Activated CD4-positive, alpha-beta T cell treated with anti-CD3 and anti-CD28 coated beads, Interleukin-2, Interleukin-6, amounts not matched to agents 100 ng/mL and 50 ng/mL, durations not matched to agents 16 hours and 8 hours (primary cell): ENCODE results near the gene ERV3-1.
A peak's percentile ranks its signal among the peaks of the same experiment; 100 is the strongest.
"Not testable (repeated sequence)": the region's sequence is repeated elsewhere in the genome, so short reads cannot be mapped to it uniquely, and the experiment has no call there.

Experiments
- DNase-seq: peaks from one replicate; pipeline ENCODE4 v3.0.0-alpha.2; 2020

ERV3-1 gene

DNA sequence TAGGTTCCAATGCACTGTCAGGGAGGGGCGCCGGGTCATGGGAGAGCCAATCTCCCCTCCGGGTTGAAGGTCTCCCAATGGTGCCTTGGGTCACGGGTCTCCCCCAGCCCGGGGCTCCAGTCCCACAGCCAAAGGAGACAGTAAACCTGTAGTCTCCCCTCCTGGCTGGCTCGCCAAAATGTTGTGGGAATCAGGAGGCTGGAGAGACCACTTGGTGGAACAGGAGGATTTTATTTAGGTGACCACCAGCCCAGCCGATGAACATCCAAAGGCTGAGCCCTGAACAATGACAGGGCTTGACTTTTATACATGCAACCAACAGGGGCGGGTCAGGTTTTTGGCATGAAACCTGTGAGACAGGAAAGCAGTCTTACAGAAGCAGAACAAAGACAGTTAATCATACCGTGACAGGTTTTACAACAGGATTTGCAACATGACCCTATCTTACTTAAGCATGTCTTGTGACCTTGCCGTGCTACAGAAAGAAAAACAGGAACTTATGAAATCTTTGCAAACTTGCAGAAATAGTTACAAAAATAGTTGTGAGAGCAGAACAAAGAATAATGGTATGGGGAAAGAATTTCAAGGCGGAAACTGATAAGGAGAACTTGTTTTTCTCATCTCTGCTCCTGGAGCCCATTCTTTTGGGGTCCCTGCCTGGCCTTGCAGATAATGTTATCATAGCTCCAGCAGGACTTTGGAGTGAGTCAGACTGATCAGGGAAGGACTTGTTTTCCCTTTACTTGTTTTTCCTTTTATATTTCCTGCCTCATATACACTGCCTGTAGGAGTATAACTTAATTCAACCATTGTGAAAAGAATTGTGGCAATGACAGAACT is 7.1 kb downstream of the ERV3-1 start:
- DNase-seq = no peak

DNA sequence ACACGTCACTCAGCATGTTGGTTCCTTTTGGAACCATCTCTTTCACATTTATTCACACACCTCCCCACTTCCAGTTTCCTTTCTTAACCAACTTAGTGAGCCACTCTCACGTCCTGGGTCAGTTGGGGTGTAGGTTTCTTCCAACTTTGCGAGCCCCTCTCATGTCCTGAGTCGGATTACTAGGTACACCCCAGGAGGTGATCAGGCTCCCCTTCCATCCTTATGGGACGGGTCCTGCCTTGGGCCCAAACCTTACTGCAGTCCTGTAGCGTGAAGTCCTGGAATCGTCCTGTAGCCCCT is 7.7 kb downstream of the ERV3-1 start:
- DNase-seq = no peak

DNA sequence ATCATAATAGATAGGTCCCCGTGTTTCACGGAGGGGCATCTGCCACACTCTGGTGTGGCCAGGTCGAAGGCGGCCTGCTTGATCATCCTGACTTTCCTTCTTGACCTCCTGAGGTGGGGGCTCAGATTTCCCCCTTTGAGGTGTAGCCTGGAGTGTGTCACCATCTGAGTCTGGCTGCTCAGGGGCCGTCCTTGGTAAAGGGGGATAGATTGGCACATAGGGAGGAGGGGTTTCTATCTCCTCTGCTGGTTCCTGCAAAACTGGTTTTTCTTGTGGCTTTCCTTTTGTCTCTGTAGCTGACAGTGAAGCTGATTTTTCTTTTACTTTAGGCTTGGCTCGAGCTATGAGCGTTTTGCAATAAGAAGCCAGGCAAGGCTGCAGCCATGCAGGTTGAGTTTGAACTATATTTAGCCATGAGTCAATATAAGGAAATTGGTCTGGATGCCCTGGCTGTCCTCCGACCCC is 8.5 kb downstream of the ERV3-1 start:
- no peak for DNase-seq

DNA sequence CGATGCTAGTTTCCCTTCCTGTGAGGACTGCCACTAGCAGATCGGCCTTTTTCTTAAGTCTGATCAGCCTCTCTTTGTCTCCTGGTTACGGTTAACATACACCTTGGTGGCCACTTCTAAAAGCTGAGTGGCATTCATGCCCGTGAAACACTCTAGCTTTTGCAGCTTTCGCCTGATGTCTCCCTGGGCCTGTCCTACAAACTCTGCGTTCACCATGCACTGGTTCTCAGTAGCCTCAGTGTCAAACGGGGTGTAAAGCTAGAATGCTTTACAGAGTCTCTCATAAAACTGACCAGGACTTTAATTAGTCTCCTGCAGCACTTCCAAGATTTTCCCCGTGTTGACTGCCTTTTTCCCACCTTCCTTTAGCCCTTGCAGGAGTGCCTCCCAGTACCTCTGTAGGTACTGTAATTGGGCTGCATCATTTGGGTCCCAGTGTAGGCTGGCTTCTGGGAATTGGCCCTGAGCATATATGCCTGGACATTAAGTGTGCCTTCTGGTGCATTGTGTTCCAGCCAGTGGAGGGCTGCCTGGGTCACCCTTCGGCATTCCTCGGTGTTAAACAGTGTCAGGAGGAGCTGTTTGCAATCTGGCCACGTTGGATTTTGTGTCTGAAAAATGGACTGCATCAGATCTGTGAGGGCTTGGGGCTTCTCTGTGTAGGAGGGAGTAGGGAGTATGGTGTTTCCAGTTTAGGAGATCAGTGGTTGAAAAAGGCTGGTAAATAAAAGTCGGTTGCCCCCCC is 9.2 kb downstream of the ERV3-1 start:
- DNase-seq = no peak

DNA sequence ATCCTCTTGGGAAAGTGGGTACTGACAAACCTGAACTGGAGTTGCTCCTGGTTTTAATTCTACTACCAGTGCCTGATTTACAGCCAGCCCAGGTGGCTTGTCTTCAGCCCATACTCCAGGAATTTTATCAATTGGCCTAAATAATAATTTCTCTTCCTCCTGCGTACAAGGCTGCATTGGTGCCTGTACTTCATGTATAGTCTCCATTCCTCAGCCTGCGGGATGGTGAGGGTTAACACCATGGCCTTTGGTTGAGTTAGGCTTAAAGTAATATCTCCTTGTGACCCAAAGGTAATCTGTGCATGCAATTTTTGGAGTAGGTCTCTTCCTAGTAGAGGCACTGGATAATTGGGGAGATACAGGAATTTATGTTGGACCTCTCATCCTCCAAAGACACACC is 10.2 kb downstream of the ERV3-1 start:
- no peak for DNase-seq

DNA sequence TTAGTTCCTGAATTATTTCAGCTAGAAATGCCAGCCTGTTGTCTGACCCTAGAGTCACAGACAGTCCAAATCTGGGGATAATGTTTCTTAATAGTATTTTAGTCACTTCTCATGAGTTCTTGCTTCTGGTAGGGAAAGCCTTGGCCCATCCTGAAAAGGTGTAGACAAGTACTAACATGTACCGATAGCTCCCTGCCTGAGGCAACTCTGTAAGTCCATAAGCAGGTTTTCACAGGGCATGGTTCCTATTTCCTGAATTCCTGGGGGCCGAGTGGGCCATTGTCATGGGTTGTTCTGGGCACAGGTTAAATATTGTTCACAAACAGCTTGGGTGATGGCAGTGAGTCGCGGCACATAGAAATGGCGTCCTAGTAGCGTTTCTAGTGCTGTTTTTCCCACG is 12.6 kb downstream of the ERV3-1 start:
- no peak for DNase-seq

DNA sequence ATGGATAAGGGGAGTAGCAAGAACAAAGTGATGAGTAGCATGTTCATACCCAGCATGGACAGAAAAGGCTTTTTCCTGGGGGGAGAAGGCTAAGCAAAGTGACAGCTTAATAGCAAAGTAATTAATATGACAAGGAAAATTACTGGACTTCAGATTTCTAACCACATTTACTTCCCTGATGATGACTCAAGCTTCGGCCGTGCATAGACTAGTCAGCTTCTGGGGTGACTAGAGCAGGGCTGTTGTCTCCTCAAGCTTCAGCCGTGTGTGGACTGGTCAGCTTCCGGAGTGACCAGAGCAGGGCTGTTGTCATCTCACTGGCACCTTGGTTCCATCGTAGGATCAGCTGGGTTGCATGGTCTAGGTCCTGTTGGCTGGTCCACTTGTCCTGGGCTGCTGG is 13.5 kb downstream of the ERV3-1 start:
- no peak for DNase-seq

DNA sequence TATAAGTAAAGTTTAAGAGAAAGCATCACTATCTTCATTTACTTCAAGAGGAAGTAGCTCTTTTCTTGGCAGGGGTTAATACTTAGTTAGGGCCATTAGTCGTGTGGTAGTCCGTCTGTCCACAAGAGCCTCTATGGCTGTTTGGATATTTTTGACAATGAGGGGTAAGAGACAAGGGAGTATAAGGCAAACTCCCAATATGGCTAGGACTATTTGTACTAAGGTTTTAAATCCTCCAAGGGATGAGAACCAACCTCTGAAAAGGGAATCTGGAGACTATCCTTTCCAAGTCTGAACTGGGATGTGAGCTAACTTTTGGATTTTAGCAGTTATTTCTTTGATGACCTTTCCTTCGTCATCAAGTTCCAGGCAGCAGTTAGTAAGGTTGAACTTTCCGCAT is 15.6 kb downstream of the ERV3-1 start, which contains the start of gene ZNF117:
ZNF117 (minus strand) TSS at position 101 of the 400 bp plus-strand sequence.
- no peak for DNase-seq

DNA sequence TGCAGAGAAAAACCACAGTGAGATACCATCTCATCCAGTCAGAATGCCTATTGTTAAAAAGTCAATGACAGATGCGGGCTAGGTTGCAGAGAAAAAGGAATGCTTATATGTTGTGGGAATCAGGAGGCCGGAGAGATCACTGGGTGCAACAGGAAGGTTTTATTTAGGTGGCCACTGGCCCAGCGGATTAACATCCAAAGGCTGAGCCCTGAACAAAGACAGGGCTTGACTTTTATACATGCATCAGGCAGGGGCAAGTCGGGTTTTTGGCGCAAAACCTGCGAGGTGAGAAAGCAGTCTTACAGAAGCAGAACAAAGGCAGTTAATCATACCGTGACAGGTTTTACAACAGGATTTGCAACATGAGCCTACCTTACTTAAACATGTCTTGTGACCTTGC is 16.3 kb downstream of the ERV3-1 start:
- no peak for DNase-seq

DNA sequence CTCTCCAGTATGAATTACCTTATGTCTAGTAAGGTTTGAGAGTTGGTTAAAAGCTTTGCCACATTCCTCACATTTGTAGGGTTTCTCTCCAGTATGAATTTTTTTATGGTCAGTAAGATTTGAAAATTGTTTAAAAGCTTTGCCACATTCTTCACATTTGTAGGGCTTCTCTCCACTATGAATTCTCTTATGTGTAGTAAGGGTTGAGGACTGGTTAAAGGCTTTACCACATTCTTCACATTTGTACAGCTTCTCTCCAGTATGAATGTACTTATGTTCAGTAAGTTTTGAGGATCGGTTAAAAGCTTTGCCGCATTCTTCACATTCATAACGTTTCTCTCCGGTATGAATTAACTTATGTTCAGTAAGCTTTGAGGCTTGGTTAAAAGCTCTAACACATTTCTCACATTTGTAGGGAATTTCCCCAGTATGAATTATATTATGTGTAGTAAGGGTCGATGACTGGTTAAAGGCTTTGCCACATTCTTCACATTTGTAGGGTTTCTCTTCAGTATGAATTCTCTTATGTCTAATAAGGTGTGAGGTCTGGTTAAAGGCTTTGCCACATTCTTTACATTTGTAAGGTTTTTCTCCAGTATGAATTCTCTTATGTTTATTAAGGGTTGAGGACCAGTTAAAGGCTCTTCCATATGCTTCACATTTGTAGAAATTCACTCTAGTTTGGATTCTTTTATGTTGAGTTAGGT is 27.8 kb downstream of the ERV3-1 start:
- DNase-seq = no peak

DNA sequence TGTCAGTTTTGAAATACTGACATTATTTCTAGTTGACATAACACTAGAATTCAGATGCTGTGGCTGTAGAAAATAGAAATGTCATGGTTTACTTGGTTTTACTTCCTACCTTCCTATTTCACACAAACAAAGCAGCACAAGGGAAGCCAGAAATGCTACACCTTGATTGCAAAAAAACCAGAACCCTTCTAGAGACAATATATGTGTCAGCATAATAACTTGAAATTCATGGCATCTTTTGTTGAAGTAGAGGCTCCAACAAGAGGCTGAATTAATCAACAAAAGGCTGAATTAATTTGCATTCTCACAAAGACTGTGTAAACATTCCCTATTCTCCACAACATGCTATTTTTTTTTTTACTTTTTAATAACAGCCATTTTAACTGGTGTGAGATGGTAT is 40.9 kb downstream of the ERV3-1 start:
- no peak for DNase-seq

DNA sequence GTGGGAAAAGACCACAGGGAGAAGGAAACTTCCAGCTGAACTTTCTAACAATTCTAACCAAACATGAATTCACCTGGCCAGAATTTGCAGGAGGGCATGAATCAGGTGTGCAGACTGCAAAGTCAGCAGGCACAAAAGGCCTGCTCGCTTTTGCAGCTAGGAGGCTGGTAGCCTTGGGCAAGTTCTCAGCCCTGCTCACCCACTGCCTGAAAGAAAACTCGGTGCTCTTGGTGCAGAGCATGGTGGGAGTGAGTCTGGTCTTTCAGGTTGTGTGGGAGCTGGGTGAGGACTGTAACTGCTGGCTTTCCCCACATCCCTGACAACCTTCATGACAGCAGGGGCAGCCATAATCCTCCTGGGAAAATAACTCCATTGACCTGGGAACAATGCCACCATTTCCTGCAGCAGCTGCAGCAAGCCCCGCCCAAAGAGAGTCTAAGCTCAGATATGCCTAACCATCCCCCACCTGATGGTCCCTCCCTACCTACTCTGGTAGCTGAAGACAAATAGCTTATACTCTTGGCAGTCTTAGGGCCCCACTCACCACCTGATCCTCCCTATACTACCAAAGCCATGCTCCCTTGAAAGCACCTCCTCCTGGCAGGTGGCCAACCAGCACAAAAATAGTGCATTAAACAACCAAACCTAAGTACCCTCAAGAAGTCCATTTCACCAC is 47.3 kb downstream of the ERV3-1 start:
- no peak for DNase-seq

DNA sequence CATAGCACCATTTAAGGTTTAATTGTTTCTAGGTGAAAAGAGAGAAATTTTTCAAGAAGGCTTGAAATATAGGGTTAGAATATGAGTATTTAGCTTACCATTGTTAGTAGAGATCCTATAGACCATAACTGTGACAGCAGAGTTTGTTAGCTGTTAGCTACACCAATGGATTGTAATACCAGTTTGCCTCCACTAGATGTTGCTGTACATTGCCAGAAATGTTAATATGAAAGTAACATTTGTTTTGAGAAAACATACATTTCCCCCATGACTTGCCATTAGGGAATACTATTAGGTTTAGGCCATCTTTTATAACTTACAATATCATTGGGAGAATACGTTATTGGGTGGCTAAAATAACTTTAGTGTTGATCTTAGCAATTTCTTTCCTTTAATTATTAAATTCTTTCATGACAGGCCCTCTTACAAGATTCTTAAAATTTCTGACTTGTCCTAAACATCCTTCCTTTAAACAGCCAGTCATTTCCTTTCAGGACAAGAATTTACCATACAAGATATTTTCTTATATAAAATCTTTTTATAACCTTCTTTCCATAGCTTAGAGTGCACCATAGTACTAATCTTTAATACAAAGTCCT is 55.1 kb downstream of the ERV3-1 start:
- peak; percentile 43 for DNase-seq

DNA sequence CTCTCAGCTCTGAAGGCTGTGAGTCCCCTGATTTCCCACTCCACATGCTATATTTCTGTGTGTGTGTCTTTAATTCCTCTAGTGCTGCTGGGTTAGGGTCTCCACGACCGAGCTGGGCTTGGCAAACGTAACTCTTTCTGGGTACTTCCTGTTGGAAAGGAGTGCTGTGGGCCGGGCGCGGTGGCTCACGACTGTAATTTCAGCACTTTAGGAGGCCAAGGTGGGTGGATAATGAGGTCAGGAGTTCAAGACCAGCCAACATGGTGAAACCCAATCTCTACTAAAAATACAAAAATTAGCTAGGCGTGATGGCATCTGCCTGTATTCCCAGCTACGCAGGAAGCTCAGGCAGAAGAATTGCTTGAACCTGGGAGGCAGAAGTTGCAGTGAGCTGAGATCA is 55.8 kb downstream of the ERV3-1 start:
- not testable (repeated sequence) for DNase-seq

DNA sequence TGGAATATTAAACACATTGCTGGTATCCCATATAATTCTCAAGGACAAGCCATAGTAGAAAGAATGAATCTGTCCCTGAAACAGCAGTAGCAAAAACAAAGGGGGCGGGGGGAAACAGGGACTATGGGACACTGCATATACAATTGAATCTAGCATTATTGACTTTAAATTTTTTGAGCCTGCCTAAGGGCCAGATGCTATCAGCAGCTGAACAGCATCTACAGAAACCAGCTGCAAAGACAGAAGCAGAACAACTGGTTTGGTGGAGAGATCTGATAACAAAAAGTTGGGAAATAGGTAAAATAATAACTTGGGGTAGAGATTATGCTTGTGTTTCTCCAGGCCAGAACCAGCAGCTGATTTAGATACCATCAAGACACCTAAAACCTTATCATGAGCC is 57.7 kb downstream of the ERV3-1 start:
- DNase-seq = not testable (repeated sequence)

DNA sequence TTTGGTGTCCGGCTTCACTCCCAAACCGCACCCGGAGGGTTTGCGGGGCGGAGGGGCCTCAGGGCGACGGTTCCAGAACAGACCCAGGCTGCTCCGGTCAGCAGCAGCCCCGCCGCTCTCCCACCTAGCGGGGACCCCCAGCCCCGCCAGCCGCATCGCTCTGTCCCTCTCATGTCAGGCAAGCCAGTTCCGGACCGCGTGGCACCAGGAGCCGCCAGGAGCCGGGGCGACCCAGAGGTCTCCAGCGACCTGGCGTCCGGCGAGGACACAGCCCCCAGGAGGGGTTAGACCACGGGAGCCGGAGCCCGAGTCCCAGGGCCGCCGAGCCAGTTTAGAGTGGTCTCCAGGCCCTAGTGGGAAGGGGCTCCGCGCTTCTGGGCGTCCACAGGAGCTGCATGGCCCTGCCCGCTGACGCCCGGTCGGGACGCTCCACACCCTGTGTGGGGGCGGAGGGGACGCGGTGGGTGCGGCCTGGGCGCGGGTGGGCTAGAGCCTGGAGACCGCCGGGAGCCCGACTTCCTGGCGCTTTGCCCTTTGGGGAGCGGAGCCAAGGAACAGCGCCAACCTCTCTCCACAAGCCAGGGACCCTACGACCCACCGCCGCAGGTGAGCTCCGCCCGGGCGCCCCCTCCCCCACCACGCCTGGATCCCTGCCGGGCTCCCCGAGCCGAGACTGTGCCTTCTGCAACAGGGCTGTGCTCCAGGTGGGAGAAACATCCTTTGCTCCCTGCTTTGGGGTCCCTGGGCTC is 59.1 kb downstream of the ERV3-1 start:
- no peak for DNase-seq

DNA sequence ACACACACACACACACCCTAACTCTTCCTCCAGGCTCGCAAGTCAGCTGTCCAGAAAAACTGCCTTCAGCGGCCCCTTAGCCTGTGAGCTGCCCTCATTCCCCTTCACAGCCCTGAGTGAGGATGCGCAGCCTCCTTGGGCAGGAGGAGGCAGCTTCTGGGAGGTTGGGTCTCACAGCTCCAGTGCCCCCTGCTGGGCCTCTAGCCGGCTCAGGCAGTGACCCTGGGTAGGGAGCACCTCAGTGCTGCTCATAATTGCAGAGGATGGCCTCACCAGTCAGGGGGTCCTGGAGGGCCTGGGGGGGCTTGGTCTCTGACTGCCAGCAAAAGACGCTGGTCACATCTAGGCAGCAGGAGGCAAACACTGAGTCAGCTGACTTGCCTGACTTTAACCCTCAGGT is 59.7 kb downstream of the ERV3-1 start:
- DNase-seq = no peak

DNA sequence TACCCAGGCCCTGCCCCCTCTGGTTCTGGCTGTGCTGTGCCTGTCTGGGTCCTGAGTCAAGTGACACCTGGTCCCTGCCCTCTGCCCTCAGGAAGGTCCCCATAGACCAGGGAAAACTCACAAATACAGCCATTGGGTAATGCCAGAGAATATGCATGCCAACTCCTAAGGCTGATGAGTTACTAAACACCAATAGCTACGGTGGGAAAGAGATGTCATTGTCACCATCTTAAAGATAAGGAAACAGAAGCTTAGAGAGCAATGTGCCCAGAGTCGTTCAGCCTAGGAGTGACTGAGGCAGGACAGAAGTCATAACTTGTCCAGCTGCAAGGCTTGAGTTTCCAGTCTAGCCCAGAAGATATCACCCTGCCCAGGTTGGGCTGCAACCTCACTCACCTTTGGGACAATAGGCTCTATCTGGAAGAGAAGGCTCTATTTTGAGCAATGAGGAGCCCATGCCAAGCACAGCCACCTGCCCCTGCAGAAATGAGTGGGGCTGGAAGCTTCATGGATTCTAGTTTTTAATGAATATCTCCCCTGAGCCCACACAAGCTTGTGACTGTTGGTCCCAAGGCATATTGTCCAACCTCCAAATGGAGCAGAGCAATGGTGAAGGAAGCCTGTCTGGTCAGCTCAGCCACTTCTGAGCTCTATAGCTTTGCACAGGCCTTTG is 60.8 kb downstream of the ERV3-1 start:
- no peak for DNase-seq

DNA sequence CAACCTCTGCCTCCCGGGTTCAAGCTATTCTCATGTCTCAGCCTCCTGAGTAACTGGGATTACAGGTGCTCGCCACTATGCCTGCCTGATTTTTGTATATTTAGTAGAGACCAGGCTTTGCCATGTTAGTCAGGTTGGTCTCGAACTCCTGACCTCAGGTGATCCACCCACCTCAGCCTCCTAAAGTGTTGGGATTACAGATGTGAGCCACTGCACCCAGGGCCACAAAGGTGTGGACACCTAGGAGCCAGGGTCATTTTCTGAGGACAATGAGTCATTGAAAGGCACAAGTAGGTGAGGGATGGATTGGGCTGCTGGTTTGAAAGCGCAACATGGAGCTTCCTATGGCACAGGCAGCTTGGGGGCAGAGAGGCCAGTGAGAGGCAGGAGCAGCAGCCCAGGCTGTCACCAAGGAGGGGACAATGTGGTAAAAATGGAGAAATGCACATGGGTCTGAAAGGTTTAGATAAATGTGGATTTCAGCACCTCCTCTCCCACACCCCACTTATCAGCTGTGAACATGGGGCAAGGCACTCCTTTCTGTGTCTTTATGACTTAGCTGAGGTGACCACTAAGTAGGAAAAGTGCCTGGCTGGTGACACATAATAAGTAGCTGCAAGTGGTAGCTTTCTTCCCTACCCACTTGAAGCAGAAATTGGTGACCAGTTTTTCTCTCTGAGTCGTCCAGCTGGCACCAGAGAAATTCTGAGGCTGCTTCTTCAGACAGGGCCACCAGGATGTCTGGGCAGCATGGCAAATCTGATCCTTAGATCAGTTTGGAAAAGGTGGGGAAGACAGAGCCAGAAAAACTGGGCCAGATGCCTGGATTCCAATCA is 61.6 kb downstream of the ERV3-1 start:
- not testable (repeated sequence) for DNase-seq
